ENCODE data around the gene PSMA3. TPM values are rescaled to one million over a fixed set of nuclear protein-coding genes. Genes with fewer than 3 reads are reported as not detected.
A peak's percentile ranks its signal among the peaks of the same experiment; 100 is the strongest.

The PSMA3 gene
- total RNA-seq, 2 experiments from 2014 or later: 243 to 259 TPM

DNA sequence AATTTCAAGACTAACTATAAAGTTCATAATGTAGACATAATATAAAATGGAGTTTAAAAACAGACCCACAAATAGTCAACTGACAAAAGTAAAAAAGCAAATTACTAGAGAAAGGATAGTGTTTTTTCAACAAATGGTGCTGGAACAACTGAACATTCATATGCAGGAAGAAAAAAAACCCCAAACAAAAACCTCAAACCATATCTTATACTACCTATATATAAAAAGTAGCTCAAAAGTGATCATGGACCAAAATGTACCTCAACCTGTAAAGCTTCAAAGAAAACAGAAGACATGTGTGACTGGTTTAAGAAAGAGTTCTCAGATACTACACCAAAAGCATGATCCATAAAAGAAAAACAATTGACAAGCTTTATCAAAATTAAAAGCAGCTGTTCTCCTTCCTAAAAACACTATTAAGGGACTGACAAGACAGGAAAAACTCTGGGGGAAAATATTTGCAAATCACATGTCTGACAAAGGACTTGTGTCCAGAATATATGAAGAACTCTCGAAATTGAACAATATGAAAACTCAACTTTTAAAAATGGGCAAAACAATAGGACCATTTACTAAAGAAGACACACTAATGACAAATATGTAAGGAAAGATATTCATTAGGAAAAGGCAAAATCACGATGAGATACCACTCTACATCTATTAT lies 31.0 kb downstream of the PSMA3 start:
- Mint-ChIP-seq H3K4me1 (peaks cover 40% of the 10 kb centered on the region), H3K4me3 (peak overlapping the region; percentile 11)

DNA sequence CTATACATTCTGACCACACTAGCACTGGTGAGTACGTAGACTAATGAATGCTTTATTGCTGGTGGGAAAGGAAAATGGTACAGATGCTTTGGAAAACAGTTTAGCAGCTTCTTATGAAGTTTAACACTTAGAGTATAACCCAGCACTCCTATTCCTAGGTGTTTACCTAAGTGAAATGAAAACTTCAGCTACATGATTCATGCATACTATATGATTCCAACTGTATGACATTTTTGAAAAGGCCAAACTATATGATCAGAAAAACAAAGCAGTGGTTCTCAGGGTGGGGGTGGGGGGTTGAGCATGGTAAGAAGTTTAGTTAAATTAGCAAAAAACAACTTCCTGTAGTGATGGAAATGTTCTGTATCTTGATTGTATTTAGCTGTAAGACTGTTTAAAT lies 31.6 kb downstream of the PSMA3 start:
- CTCF ChIA-PET: interaction anchor here (2.1 kb wide), 1 partner anchor 22 kb away, joined by 5 read pairs; the partner anchor contains the start of gene ARID4A
- DNase-seq: no peak
- no peaks in the 10 kb centered on the region for H3K27me3 Mint-ChIP-seq
- H3K36me3 Mint-ChIP-seq (ENCODE audit: low read depth): peaks cover 69% of the 10 kb centered on the region
- no peaks in the 10 kb centered on the region for H3K9me3 Mint-ChIP-seq
- H3K4me3 Mint-ChIP-seq: no peak overlapping the region
- peak overlapping the region; percentile 82 for H3K27ac Mint-ChIP-seq
- peaks cover 43% of the 10 kb centered on the region for H3K4me1 Mint-ChIP-seq
- POLR2A ChIA-PET: interaction anchor here (0.9 to 5.5 kb wide), 8 partner anchors 9 to 31 kb away, joined by 3 to 59 read pairs (median 4); partner anchors contain the start of genes ARID4A and PSMA3

More for the DNA sequence above, 31.0 kb downstream of the PSMA3 start:
- Mint-ChIP-seq H3K27ac (peak overlapping the region; percentile 82), H3K27me3 (no peaks in the 10 kb centered on the region), H3K9me3 (no peaks in the 10 kb centered on the region), H3K36me3 (ENCODE audit: low read depth) (peaks cover 68% of the 10 kb centered on the region)
- ChIA-PET CTCF (interaction anchor here (1.2 to 2.1 kb wide), 2 partner anchors 23 to 120 kb away, joined by 5 read pairs; partner anchors contain the start of genes ARID4A and TOMM20L), POLR2A (interaction anchor here (0.9 to 5.5 kb wide), 9 partner anchors 8 to 152 kb away, joined by 3 to 59 read pairs (median 5); partner anchors contain the start of genes ARID4A, KIAA0586 and TIMM9)
- no peak for DNase-seq

DNA sequence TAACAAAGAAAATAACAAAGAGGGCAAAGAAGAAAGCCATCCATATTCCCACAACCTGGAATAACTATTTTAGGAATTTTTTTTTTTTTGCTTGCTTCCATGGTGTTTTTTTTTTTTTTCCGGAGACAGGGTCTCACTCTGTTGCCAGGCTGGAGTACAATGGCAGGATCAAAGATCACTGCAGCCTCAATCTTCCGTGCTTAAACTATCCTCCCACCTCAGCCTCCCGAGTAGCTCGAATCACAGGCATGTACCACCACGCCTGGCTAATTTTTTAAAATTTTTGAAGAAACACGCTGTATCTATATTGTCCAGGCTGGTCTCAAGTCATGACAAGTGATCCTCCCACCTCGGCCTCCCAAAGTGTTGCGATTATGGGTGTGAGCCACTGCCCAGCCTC lies 33.5 kb downstream of the PSMA3 start:
- H3K4me3 Mint-ChIP-seq: no peak overlapping the region
- H3K36me3 Mint-ChIP-seq (ENCODE audit: low read depth): peaks cover 68% of the 10 kb centered on the region
- H3K27ac Mint-ChIP-seq: no peak overlapping the region
- ChIA-PET POLR2A (no interaction called here), CTCF (no interaction called here)
- H3K4me1 Mint-ChIP-seq: peaks cover 62% of the 10 kb centered on the region
- DNase-seq: no peak
- H3K9me3 Mint-ChIP-seq: no peaks in the 10 kb centered on the region
- no peaks in the 10 kb centered on the region for H3K27me3 Mint-ChIP-seq

DNA sequence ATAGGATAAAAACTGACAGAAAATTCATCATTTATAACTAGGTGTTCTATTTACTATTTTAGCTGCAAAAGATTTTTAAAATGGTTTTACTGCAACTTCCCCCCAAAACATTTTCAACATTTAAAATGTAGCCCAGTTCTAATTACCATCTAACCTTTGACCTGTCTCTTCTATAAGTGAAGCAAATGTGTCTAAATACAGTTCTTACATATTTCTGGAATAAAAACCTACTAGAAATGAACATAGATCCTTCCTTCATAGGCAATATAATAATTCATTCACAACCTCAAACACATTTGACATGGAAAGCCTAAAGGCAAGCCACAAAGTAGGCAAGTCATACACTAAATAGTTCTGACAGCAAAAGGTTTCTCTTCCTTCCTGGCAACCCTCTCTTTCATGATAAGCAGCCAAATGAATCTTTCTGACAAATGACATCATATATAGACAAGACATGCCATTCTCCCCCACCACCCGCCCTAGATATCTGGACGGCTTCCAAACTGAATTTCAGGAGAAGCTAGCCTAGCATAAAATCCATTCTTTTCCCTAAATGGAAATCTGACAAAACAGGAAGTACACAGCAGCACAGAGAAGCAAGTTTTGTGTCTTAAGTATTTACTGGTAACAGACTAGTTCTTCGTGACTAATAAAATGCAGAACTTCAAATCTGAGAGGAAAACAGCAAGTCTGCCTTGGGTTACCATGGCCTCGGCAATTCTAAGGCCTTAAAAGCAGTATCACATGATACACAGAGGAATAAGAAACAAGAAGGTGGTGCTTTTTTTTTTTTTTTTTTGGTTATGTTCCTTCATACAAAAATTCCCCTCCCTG lies 36.5 kb downstream of the PSMA3 start:
- ChIA-PET POLR2A (interaction anchor here (0.9 to 2.7 kb wide), 4 partner anchors 9 to 146 kb away, joined by 3 to 24 read pairs (median 8); partner anchors contain the start of genes ARID4A, PSMA3 and TIMM9), CTCF (no interaction called here)
- H3K9me3 Mint-ChIP-seq: no peaks in the 10 kb centered on the region
- H3K27me3 Mint-ChIP-seq: no peaks in the 10 kb centered on the region
- H3K4me1 Mint-ChIP-seq: peaks cover 60% of the 10 kb centered on the region
- H3K27ac Mint-ChIP-seq: peak overlapping the region; percentile 92
- H3K36me3 Mint-ChIP-seq (ENCODE audit: low read depth): peaks cover 72% of the 10 kb centered on the region
- peak; percentile 28 for DNase-seq
- peak overlapping the region; percentile 47 for H3K4me3 Mint-ChIP-seq

DNA sequence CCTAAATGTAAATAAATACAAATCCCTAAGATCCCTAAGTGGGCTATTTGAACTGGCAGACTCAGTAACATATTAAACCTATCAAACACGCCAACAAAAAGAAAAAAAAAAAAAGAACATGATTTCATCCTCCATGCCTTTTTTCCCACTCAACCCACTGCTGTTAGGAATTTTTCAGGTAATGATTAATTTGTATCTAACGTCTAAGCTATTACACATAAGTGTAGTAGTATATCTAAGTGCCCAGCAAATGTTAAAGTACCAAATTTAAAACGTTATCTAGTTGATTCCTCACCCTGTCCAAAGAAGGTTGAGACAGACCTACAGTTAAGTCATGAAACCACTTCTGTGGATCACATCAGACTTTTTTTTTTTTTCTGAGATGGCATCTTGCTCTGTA lies 37.3 kb downstream of the PSMA3 start:
- H3K9me3 Mint-ChIP-seq: no peaks in the 10 kb centered on the region
- ChIA-PET POLR2A (interaction anchor here (0.9 to 2.7 kb wide), 4 partner anchors 10 to 145 kb away, joined by 3 to 24 read pairs (median 8); partner anchors contain the start of genes ARID4A, PSMA3 and TIMM9), CTCF (no interaction called here)
- peaks cover 72% of the 10 kb centered on the region for H3K36me3 Mint-ChIP-seq (ENCODE audit: low read depth)
- H3K4me1 Mint-ChIP-seq: peaks cover 54% of the 10 kb centered on the region
- H3K27ac Mint-ChIP-seq: peak overlapping the region; percentile 92
- no peaks in the 10 kb centered on the region for H3K27me3 Mint-ChIP-seq
- peak overlapping the region; percentile 47 for H3K4me3 Mint-ChIP-seq
- DNase-seq: no peak

DNA sequence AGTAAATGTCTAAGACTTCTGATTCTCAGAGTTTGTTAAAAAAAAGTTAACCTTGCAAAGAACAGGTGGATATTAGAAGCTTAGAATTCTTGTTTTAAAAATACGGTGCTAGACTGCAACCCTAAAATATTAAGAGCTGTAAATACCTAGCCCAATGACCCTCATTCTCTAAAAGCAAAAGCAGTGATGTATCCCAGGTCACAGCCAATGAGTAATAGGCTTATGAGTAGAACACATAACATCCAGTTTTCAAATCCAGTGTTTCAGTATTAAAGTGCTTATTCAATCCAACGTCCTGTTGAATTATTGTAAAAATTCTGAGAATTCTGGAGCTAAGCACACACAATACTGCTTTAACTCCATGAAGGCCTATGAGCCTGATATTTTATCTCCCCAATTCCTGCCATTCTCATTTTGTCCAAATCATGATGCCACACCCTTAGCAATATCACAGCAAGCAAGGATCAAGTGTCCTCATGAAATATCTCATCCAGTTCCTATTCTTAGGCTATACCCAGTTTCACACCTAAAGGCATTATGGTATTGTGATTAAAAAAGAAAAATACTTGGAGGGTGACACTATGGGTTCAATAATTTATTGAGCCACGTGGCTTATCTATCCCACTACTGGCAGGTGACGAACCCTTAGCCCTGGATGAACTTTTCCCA lies 38.4 kb downstream of the PSMA3 start:
- peaks cover 59% of the 10 kb centered on the region for H3K4me1 Mint-ChIP-seq
- no peak overlapping the region for H3K27ac Mint-ChIP-seq
- no peaks in the 10 kb centered on the region for H3K27me3 Mint-ChIP-seq
- no peak for DNase-seq
- ChIA-PET CTCF (no interaction called here), POLR2A (interaction anchor here (1.0 to 1.3 kb wide), 2 partner anchors 10 to 15 kb away, joined by 3 to 7 read pairs; partner anchors contain the start of gene ARID4A)
- no peaks in the 10 kb centered on the region for H3K9me3 Mint-ChIP-seq
- H3K36me3 Mint-ChIP-seq (ENCODE audit: low read depth): peaks cover 75% of the 10 kb centered on the region
- no peak overlapping the region for H3K4me3 Mint-ChIP-seq

DNA sequence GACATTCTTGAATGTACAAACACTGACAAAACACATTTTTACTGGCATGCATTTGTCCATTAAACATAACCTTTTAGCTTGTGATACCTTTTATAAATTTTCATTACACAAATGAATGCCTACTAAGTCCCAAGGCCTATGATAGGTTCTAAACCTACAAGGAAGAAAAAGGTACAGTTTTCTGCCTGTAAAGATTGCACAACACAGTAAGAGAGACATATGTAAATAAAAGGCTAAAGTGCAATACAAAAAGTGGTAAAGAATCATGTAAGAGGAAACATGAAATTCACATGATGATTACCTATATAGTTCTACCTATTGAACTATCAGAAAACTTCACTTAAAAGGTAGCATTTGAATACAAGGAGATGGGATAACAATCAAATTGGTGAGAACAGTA lies 39.1 kb downstream of the PSMA3 start:
- H3K27ac Mint-ChIP-seq: no peak overlapping the region
- H3K36me3 Mint-ChIP-seq (ENCODE audit: low read depth): peaks cover 77% of the 10 kb centered on the region
- H3K27me3 Mint-ChIP-seq: no peaks in the 10 kb centered on the region
- peaks cover 62% of the 10 kb centered on the region for H3K4me1 Mint-ChIP-seq
- no peaks in the 10 kb centered on the region for H3K9me3 Mint-ChIP-seq
- POLR2A ChIA-PET: interaction anchor here (1.3 kb wide), 1 partner anchor 14 kb away, joined by 7 read pairs; the partner anchor contains the start of gene ARID4A
- no peak for DNase-seq
- CTCF ChIA-PET: no interaction called here
- no peak overlapping the region for H3K4me3 Mint-ChIP-seq

DNA sequence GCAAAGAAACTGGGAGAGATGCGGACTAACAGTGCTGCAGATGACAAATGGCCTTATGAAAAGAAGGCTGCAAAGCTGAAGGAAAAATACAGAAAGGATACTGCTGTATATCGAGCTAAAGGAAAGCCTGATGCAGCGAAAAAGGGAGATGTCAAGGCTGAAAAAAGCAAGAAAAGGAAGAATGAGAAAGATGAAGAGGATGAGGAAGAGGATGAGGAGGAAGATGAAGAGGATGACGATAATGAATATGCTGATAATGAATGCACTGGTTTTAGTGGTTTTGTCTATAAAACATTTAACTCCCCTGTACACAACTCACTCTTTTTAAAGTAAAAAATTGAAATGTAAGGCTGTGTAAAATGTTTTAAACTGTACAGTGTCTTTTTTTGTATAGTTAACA lies 40.5 kb downstream of the PSMA3 start:
- Mint-ChIP-seq H3K36me3 (ENCODE audit: low read depth) (peaks cover 78% of the 10 kb centered on the region), H3K4me3 (no peak overlapping the region), H3K27ac (peak overlapping the region; percentile 50), H3K4me1 (peaks cover 63% of the 10 kb centered on the region), H3K9me3 (no peaks in the 10 kb centered on the region), H3K27me3 (no peaks in the 10 kb centered on the region)
- ChIA-PET CTCF (no interaction called here), POLR2A (interaction anchor here (1.0 to 2.6 kb wide), 2 partner anchors 9 to 23 kb away, joined by 3 to 8 read pairs; no protein-coding TSS in a partner anchor)
- DNase-seq: no peak

DNA sequence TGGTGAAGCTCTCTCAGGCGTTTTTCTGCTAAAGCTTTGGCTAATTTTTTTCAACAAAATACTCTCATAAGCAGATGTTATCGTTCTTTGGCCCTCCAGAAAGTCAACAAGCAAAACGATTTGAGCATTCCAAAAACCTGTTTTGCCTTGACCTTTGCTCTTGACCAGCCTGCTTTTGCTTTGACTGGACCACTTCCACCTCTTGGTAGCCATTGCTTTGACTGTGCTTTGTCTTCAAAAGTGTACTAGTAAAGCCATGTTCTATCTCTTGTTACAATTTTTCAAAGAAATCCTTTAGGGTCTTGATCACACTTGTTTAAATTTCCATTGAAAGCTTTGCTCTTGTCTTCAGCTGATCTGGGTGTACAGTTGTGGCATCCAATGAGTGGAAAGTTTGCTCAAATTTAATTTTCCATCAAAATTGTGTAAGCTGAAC lies 43.0 kb downstream of the PSMA3 start:
- CTCF ChIA-PET: interaction anchor here (1.2 to 1.8 kb wide), 2 partner anchors 10 to 15 kb away, joined by 3 to 6 read pairs; partner anchors contain the start of gene ARID4A
- H3K27ac Mint-ChIP-seq: no peak overlapping the region
- H3K4me3 Mint-ChIP-seq: no peak overlapping the region
- DNase-seq: no peak
- POLR2A ChIA-PET: interaction anchor here (1.2 to 2.5 kb wide), 2 partner anchors 10 to 12 kb away, joined by 7 to 16 read pairs; partner anchors contain the start of gene ARID4A
- no peaks in the 10 kb centered on the region for H3K9me3 Mint-ChIP-seq
- peaks cover 68% of the 10 kb centered on the region for H3K36me3 Mint-ChIP-seq (ENCODE audit: low read depth)
- H3K27me3 Mint-ChIP-seq: no peaks in the 10 kb centered on the region
- peaks cover 51% of the 10 kb centered on the region for H3K4me1 Mint-ChIP-seq

DNA sequence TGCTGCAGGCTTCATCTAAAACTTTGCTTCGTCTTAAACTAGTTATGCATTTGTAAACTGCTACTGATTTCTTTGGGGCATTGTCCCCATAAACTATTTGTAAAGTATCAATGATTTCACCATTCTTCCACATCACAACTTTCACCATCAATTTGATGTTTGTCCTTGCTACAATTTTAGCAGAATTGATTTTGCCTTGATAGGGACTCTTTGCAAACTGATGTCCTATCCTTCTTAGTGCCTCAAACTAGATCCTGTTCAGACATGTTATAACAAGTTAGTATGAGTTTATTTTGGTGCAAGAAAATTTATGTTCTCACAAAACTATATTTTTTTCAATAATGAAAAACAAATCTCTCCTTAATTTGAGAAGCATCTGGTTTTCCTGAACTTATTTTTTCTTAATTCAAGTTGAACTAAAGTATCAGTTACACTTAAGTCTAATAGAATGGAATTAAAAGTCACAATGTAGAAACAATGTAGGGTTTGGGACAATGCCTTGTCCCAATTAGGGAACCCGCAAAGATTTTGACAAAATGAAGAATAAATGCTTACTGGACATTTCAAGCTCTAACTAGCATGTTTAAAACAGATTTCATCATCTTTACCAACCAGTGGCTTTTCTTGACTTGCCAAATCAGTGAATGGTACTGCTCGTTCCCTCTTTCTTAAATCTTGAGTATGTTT lies 43.6 kb downstream of the PSMA3 start:
- Mint-ChIP-seq H3K9me3 (no peaks in the 10 kb centered on the region), H3K27me3 (no peaks in the 10 kb centered on the region), H3K36me3 (ENCODE audit: low read depth) (peaks cover 70% of the 10 kb centered on the region), H3K4me3 (no peak overlapping the region), H3K4me1 (peaks cover 50% of the 10 kb centered on the region), H3K27ac (no peak overlapping the region)
- CTCF ChIA-PET: no interaction called here
- DNase-seq: no peak
- POLR2A ChIA-PET: interaction anchor here (1.2 to 2.5 kb wide), 5 partner anchors 9 to 44 kb away, joined by 4 to 16 read pairs (median 7); partner anchors contain the start of genes ARID4A and PSMA3

DNA sequence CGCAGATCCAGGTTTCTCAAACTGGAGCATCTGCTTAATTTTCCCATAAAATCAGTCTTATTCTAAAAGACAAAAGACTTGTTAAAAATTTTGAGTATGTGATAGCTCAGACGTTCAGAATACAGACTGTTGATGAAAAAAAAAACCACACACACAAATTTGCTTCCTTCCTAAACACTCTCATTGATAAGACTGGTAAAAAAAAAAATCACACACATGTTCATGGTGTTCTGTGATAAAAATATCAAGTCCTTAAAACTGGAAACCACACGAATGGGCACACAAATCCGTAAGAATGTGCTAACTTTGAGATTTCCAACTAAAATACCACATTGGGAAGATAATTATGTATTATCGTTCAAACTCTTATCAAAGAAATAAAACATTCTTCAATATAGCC lies 47.0 kb downstream of the PSMA3 start:
- Mint-ChIP-seq H3K9me3 (no peaks in the 10 kb centered on the region), H3K27ac (no peak overlapping the region), H3K36me3 (ENCODE audit: low read depth) (peaks cover 65% of the 10 kb centered on the region), H3K27me3 (no peaks in the 10 kb centered on the region), H3K4me1 (peaks cover 59% of the 10 kb centered on the region), H3K4me3 (no peak overlapping the region)
- POLR2A ChIA-PET: no interaction called here
- DNase-seq: no peak
- CTCF ChIA-PET: no interaction called here

DNA sequence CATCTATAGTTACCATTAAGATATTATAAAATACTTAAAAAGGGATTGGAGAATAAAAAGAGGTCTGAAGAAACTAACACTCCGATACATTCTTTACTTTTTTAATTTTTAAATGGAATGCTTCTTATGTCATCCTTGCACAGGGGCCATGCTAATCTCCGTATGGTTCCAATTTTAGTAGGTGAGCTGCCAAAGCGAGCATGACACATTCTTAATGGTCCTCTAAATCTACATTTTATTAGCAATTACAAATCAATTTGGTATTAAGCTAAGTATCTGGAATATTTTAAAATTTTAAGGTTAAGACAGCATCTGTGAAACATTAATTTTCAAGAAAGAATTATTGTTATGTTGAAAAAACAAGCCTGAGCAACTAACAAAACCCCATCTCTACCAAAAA lies 47.5 kb downstream of the PSMA3 start:
- Mint-ChIP-seq H3K27ac (no peak overlapping the region), H3K4me1 (peaks cover 61% of the 10 kb centered on the region), H3K9me3 (no peaks in the 10 kb centered on the region), H3K4me3 (no peak overlapping the region), H3K27me3 (no peaks in the 10 kb centered on the region), H3K36me3 (ENCODE audit: low read depth) (peaks cover 64% of the 10 kb centered on the region)
- DNase-seq: no peak
- ChIA-PET POLR2A (no interaction called here), CTCF (no interaction called here)

Data from activated CD4-positive, alpha-beta memory T cell treated with anti-CD3 and anti-CD28 coated beads, Interleukin-2, amount 10 ng/mL, durations not matched to agents 7 days and 5 days (primary cell).